ENCODE measurements around the gene SPDEF. TPM values are rescaled to one million over a fixed set of nuclear protein-coding genes. Genes with fewer than 3 reads are reported as not detected.

SPDEF gene
- total RNA-seq, 4 donors from 2014 or later = 9.1 to 47.9 (median 28.7) TPM

- TF ChIP-seq CTCF (IDR thresholded peaks at IDR 0.05) (no peak), POLR2A (IDR thresholded peaks at IDR 0.05) (no peak)
- H3K4me3 ChIP-seq (ENCODE audit: low read depth, poor library complexity, severe bottlenecking) = no peak overlapping the region
- DNase-seq (ENCODE audit: low spot score in 2 of 2) = no peak
- intact Hi-C loops (cut with DNase I; ENCODE audit: low total_unique reads) = no loop called here
- WGBS, 2 donors = 76 to 77% methylated on average over 10 to 13 of the region's 13 CpGs
These were observed 11.2 kb downstream of the SPDEF start for GRCh38 chr6:34544776-34545471.

- 93 to 95% methylated on average over 16 to 25 of the region's 27 CpGs for WGBS, 2 donors
- DNase-seq (ENCODE audit: low spot score in 2 of 2) = no peak
- no peak overlapping the region for H3K4me3 ChIP-seq (ENCODE audit: low read depth, poor library complexity, severe bottlenecking)
- intact Hi-C loops (cut with DNase I; ENCODE audit: low total_unique reads) = no loop called here
- TF ChIP-seq CTCF (IDR thresholded peaks at IDR 0.05) (no peak), POLR2A (IDR thresholded peaks at IDR 0.05) (no peak)
These were observed 12.0 kb downstream of the SPDEF start for GRCh38 chr6:34544052-34544604.

- WGBS, 2 donors = 75 to 82% methylated on average over 5 of the region's 5 CpGs
- DNase-seq (ENCODE audit: low spot score in 2 of 2) = no peak
- no peak for TF ChIP-seq POLR2A (IDR thresholded peaks at IDR 0.05)
- no peak for TF ChIP-seq CTCF (IDR thresholded peaks at IDR 0.05)
- H3K4me3 ChIP-seq (ENCODE audit: low read depth, poor library complexity, severe bottlenecking) = no peak overlapping the region
- intact Hi-C loops (cut with DNase I; ENCODE audit: low total_unique reads) = no loop called here
These were observed 12.7 kb downstream of the SPDEF start for GRCh38 chr6:34543421-34543820.

- WGBS, 2 donors = 92 to 94% methylated on average over 7 to 8 of the region's 8 CpGs
- no peak for DNase-seq (ENCODE audit: low spot score in 2 of 2)
- H3K4me3 ChIP-seq (ENCODE audit: low read depth, poor library complexity, severe bottlenecking) = no peak overlapping the region
- no peak for TF ChIP-seq POLR2A (IDR thresholded peaks at IDR 0.05)
- intact Hi-C loops (cut with DNase I; ENCODE audit: low total_unique reads) = no loop called here
These were observed 15.3 kb downstream of the SPDEF start for GRCh38 chr6:34540841-34541240.

- intact Hi-C loops (cut with DNase I; ENCODE audit: low total_unique reads) = no loop called here
- 74 to 75% methylated on average over 5 of the region's 5 CpGs for WGBS, 2 donors
- no peak overlapping the region for H3K4me3 ChIP-seq (ENCODE audit: low read depth, poor library complexity, severe bottlenecking)
- no peak for DNase-seq (ENCODE audit: low spot score in 2 of 2)
- TF ChIP-seq CTCF (IDR thresholded peaks at IDR 0.05) = no peak
- TF ChIP-seq POLR2A (IDR thresholded peaks at IDR 0.05) = no peak
These were observed 15.9 kb downstream of the SPDEF start for GRCh38 chr6:34540222-34540621.

GRCh38 chr6:34539181-34539580 is 16.9 kb downstream of the SPDEF start:
- intact Hi-C loops (cut with DNase I; ENCODE audit: low total_unique reads) = loop anchor here (10.0 kb wide), 1 partner anchor 66 kb away; no protein-coding TSS in a partner anchor
- TF ChIP-seq CTCF (IDR thresholded peaks at IDR 0.05) (no peak), POLR2A (IDR thresholded peaks at IDR 0.05) (no peak)
- no peak overlapping the region for H3K4me3 ChIP-seq (ENCODE audit: low read depth, poor library complexity, severe bottlenecking)
- no peak for DNase-seq (ENCODE audit: low spot score in 2 of 2)
- WGBS, 2 donors = 76 to 79% methylated on average over 14 of the region's 14 CpGs

Measured in lower leg skin (tissue), 4 donors.